ENCODE results near the gene ARL4A. TPM values are rescaled to one million over a fixed set of nuclear protein-coding genes. Genes with fewer than 3 reads are reported as not detected.

Gene ARL4A
- total and polyA plus RNA-seq, 2 of the 13 experiments (the other 11 are each of a cell fraction or from before 2014, with no cell fraction given), result 10.8 to 25.6 TPM

DNA sequence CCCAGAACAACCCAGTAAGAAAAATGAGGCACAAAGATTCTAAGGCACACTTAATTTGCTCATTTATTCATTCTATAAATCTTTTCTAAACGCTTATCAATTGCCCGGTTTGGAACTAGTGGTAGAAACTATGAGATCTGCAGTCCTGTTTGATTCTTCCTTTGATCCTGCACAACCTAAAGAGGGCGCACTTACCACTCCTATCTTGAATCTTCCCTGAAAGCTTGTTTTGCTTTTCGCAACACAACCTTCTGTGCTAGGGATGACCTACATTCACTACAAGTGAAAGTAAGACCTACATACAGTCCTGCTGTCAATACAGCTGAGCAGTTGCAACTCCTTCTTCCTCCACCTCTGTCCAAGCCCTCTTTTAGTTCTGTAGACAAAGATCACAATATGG is 12.6 kb upstream of the ARL4A start (continued):
- no peak for TF ChIP-seq PCBP2 (optimal IDR thresholded peaks at IDR 0.05; ENCODE audit: low read depth, low read length, poor library complexity, severe bottlenecking)
- no peak for TF ChIP-seq ZFP36 (IDR thresholded peaks at IDR 0.05; ENCODE audit: borderline replicate concordance, low read depth, low read length, partially characterized antibody)
- TF ChIP-seq CREB1 (IDR thresholded peaks at IDR 0.05), result no peak
- no peak for TF ChIP-seq CREB1 (CRISPR knock-in tag; IDR thresholded peaks at IDR 0.05)
- TF ChIP-seq ZNF556 (CRISPR knock-in tag; IDR thresholded peaks at IDR 0.05; ENCODE audit: borderline replicate concordance), result no peak
- TF ChIP-seq RFXANK (CRISPR knock-in tag; IDR thresholded peaks at IDR 0.05), result no peak
- TF ChIP-seq, protein P1, sequence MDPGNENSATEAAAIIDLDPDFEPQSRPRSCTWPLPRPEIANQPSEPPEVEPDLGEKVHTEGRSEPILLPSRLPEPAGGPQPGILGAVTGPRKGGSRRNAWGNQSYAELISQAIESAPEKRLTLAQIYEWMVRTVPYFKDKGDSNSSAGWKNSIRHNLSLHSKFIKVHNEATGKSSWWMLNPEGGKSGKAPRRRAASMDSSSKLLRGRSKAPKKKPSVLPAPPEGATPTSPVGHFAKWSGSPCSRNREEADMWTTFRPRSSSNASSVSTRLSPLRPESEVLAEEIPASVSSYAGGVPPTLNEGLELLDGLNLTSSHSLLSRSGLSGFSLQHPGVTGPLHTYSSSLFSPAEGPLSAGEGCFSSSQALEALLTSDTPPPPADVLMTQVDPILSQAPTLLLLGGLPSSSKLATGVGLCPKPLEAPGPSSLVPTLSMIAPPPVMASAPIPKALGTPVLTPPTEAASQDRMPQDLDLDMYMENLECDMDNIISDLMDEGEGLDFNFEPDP (CRISPR knock-in tag; conservative IDR thresholded peaks at IDR 0.05), result no peak
- no peak for TF ChIP-seq PATZ1 (CRISPR knock-in tag; IDR thresholded peaks at IDR 0.05)
- TF ChIP-seq PHB2 (IDR thresholded peaks at IDR 0.05; ENCODE audit: partially characterized antibody), result no peak
- no peak for TF ChIP-seq ATAD3A (CRISPR knock-in tag; IDR thresholded peaks at IDR 0.05)
- no peak for TF ChIP-seq PTBP1 (IDR thresholded peaks at IDR 0.05; ENCODE audit: low read depth, low read length, poor library complexity, severe bottlenecking)
- TF ChIP-seq IRF2 (CRISPR knock-in tag; IDR thresholded peaks at IDR 0.05), result 0 out of 2 replicates have a peak, but pooled peaks have one; percentile 53
- TF ChIP-seq ARID3A (IDR thresholded peaks at IDR 0.05; ENCODE audit: low read depth, low read length), result peak; percentile 49
- TF ChIP-seq HBP1 (CRISPR knock-in tag; IDR thresholded peaks at IDR 0.05; ENCODE audit: low read depth), result no peak
- peak; percentile 78 for TF ChIP-seq CEBPB (IDR thresholded peaks at IDR 0.05; ENCODE audit: borderline replicate concordance, low read depth, low read length)
- no peak for TF ChIP-seq PAF1 (CRISPR knock-in tag; IDR thresholded peaks at IDR 0.05)
- no peak for TF ChIP-seq ZNF788 (CRISPR knock-in tag; IDR thresholded peaks at IDR 0.05; ENCODE audit: borderline replicate concordance)
- TF ChIP-seq, protein P2, sequence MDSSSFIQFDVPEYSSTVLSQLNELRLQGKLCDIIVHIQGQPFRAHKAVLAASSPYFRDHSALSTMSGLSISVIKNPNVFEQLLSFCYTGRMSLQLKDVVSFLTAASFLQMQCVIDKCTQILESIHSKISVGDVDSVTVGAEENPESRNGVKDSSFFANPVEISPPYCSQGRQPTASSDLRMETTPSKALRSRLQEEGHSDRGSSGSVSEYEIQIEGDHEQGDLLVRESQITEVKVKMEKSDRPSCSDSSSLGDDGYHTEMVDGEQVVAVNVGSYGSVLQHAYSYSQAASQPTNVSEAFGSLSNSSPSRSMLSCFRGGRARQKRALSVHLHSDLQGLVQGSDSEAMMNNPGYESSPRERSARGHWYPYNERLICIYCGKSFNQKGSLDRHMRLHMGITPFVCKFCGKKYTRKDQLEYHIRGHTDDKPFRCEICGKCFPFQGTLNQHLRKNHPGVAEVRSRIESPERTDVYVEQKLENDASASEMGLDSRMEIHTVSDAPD (CRISPR knock-in tag; IDR thresholded peaks at IDR 0.05), result no peak
- TF ChIP-seq ELF3 (CRISPR knock-in tag; IDR thresholded peaks at IDR 0.05), result peak; percentile 50; the same call in 1 of the 2 replicates
- TF ChIP-seq STAG1 (CRISPR knock-in tag; IDR thresholded peaks at IDR 0.05), result peak; percentile 77
- TF ChIP-seq BRD4 (CRISPR knock-in tag; IDR thresholded peaks at IDR 0.05), result no peak
- TF ChIP-seq PAWR (CRISPR knock-in tag; IDR thresholded peaks at IDR 0.05; ENCODE audit: borderline replicate concordance), result no peak
- TF ChIP-seq PCBP1 (IDR thresholded peaks at IDR 0.05; ENCODE audit: borderline replicate concordance, low read depth, low read length), result no peak
- TF ChIP-seq PAX8 (CRISPR knock-in tag; IDR thresholded peaks at IDR 0.05; ENCODE audit: borderline replicate concordance), result no peak
- TF ChIP-seq ARNT2 (CRISPR knock-in tag; IDR thresholded peaks at IDR 0.05; ENCODE audit: low read depth), result no peak

Measured in HepG2 (cell line).